ENCODE results near the gene CEP41.
"Not testable (repeated sequence)": the region's sequence is repeated elsewhere in the genome, so short reads cannot be mapped to it uniquely, and the experiment has no call there.

Gene CEP41

GRCh38 chr7:130376461-130376860 lies 64.4 kb downstream of the CEP41 start:
- H3K9me3 ChIP-seq (ENCODE audit: control insufficient read depth in 2 of 2, low read length in 2 of 2); H3K9ac ChIP-seq (ENCODE audit: low read depth in 1 of 2, low read length in 2 of 2); H3K27me3 ChIP-seq (ENCODE audit: control insufficient read depth in 2 of 2, insufficient read depth in 2 of 2, low read length in 2 of 2); H3K27ac ChIP-seq (ENCODE audit: low read depth in 2 of 2, low read length in 2 of 2); H3K36me3 ChIP-seq (ENCODE audit: control insufficient read depth in 2 of 2, insufficient read depth in 2 of 2, low read length in 2 of 2); H3K4me1 ChIP-seq (ENCODE audit: control insufficient read depth in 2 of 2, insufficient read depth in 2 of 2, low read length in 2 of 2); H3K4me3 ChIP-seq (ENCODE audit: low read length in 2 of 2): not testable (repeated sequence)

- Histone ChIP-seq H3K9me3 (ENCODE audit: control insufficient read depth in 2 of 2, low read length in 2 of 2) (no peaks in the 10 kb centered on the region), H3K9ac (ENCODE audit: low read depth in 1 of 2, low read length in 2 of 2) (no peak overlapping the region), H3K27ac (ENCODE audit: low read depth in 2 of 2, low read length in 2 of 2) (peak overlapping the region; percentile 70 to 75), H3K4me3 (ENCODE audit: low read length in 2 of 2) (no peak overlapping the region), H3K4me1 (ENCODE audit: control insufficient read depth in 2 of 2, insufficient read depth in 2 of 2, low read length in 2 of 2) (peaks cover 0 to 3% of the 10 kb centered on the region in 2 donors), H3K27me3 (ENCODE audit: control insufficient read depth in 2 of 2, insufficient read depth in 2 of 2, low read length in 2 of 2) (no peaks in the 10 kb centered on the region), H3K36me3 (ENCODE audit: control insufficient read depth in 2 of 2, insufficient read depth in 2 of 2, low read length in 2 of 2) (no peaks in the 10 kb centered on the region)
Observed at GRCh38 chr7:130374507-130374906, 66.3 kb downstream of the CEP41 start.

- Histone ChIP-seq H3K4me3 (ENCODE audit: low read length in 2 of 2) (no peak overlapping the region), H3K4me1 (ENCODE audit: control insufficient read depth in 2 of 2, insufficient read depth in 2 of 2, low read length in 2 of 2) (peaks cover 0 to 7% of the 10 kb centered on the region in 2 donors), H3K9me3 (ENCODE audit: control insufficient read depth in 2 of 2, low read length in 2 of 2) (no peaks in the 10 kb centered on the region), H3K27me3 (ENCODE audit: control insufficient read depth in 2 of 2, insufficient read depth in 2 of 2, low read length in 2 of 2) (no peaks in the 10 kb centered on the region), H3K27ac (ENCODE audit: low read depth in 2 of 2, low read length in 2 of 2) (peak overlapping the region; percentile 70 to 75), H3K9ac (ENCODE audit: low read depth in 1 of 2, low read length in 2 of 2) (no peak overlapping the region), H3K36me3 (ENCODE audit: control insufficient read depth in 2 of 2, insufficient read depth in 2 of 2, low read length in 2 of 2) (no peaks in the 10 kb centered on the region)
Observed at GRCh38 chr7:130372402-130373165, 68.2 kb downstream of the CEP41 start.

DNA sequence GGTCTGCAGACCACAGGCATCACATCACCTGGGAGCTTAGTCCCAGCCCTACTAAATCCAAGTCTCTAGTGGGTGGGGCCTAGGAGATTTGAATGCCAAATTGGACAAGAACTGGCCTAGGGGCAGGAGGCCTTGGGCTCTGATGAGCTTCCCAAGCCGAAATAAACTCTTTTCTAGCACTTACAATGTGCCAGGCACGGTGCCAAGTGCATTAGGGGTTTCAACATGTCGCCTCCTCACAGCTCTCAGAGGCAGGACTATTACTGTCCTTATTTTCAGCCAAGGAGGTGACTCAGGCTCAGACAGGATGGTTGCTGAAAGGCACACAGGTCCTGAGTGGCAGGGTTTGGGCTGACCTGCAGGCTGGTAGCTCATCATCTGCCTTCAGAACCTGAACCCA lies 69.8 kb downstream of the CEP41 start:
- Histone ChIP-seq H3K4me3 (ENCODE audit: low read length in 2 of 2) (no peak overlapping the region), H3K4me1 (ENCODE audit: control insufficient read depth in 2 of 2, insufficient read depth in 2 of 2, low read length in 2 of 2) (peaks cover 4 to 7% of the 10 kb centered on the region in 2 donors), H3K9me3 (ENCODE audit: control insufficient read depth in 2 of 2, low read length in 2 of 2) (no peaks in the 10 kb centered on the region), H3K9ac (ENCODE audit: low read depth in 1 of 2, low read length in 2 of 2) (no peak overlapping the region), H3K27ac (ENCODE audit: low read depth in 2 of 2, low read length in 2 of 2) (no peak overlapping the region), H3K27me3 (ENCODE audit: control insufficient read depth in 2 of 2, insufficient read depth in 2 of 2, low read length in 2 of 2) (no peaks in the 10 kb centered on the region), H3K36me3 (ENCODE audit: control insufficient read depth in 2 of 2, insufficient read depth in 2 of 2, low read length in 2 of 2) (no peaks in the 10 kb centered on the region)

DNA sequence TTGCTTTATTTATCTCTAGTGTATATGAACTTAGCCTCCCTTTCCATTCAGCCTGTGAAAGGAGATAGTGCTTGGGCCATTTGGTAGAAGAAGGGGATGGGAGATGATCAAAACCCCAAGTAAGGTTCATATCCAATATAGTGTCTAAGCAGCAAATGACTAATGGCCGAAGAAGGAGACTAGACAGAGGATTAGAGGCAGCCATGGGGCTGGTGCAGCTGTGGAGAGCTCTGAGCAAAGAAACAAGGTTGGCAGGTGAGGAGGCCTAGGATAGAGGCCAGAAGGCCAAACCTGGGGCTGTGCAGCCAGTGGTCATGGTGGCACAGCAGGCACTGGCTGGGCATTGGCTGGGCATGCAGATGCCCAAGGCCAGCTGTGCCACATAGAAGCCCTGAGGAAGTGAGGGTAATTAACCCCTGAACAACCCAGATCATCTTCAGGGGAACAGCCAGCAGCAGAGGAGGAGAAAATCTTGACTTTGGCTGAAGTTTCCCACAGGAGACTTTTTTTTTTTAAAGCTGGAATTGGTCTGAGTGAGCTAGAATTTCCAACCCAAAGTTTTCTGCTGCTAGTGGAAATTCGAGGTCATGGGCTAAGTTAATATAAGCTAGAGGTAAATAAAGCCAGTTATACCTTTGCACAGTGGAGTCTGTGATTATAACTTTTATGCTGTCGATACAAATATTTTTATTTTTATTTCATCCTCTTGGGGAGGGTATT lies 70.8 kb downstream of the CEP41 start:
- Histone ChIP-seq H3K9ac (ENCODE audit: low read depth in 1 of 2, low read length in 2 of 2) (no peak overlapping the region), H3K36me3 (ENCODE audit: control insufficient read depth in 2 of 2, insufficient read depth in 2 of 2, low read length in 2 of 2) (no peaks in the 10 kb centered on the region), H3K4me3 (ENCODE audit: low read length in 2 of 2) (no peak overlapping the region), H3K27ac (ENCODE audit: low read depth in 2 of 2, low read length in 2 of 2) (peak overlapping the region in 1 of 2 donors; percentile 1), H3K4me1 (ENCODE audit: control insufficient read depth in 2 of 2, insufficient read depth in 2 of 2, low read length in 2 of 2) (peaks cover 6 to 7% of the 10 kb centered on the region in 2 donors), H3K9me3 (ENCODE audit: control insufficient read depth in 2 of 2, low read length in 2 of 2) (no peaks in the 10 kb centered on the region), H3K27me3 (ENCODE audit: control insufficient read depth in 2 of 2, insufficient read depth in 2 of 2, low read length in 2 of 2) (no peaks in the 10 kb centered on the region)

GRCh38 chr7:130369110-130369711 lies 71.6 kb downstream of the CEP41 start:
- Histone ChIP-seq H3K27me3 (ENCODE audit: control insufficient read depth in 2 of 2, insufficient read depth in 2 of 2, low read length in 2 of 2) (no peaks in the 10 kb centered on the region), H3K4me1 (ENCODE audit: control insufficient read depth in 2 of 2, insufficient read depth in 2 of 2, low read length in 2 of 2) (peaks cover 6 to 7% of the 10 kb centered on the region in 2 donors), H3K9ac (ENCODE audit: low read depth in 1 of 2, low read length in 2 of 2) (no peak overlapping the region), H3K9me3 (ENCODE audit: control insufficient read depth in 2 of 2, low read length in 2 of 2) (no peaks in the 10 kb centered on the region), H3K27ac (ENCODE audit: low read depth in 2 of 2, low read length in 2 of 2) (peak overlapping the region; percentile 32 to 48), H3K36me3 (ENCODE audit: control insufficient read depth in 2 of 2, insufficient read depth in 2 of 2, low read length in 2 of 2) (no peaks in the 10 kb centered on the region), H3K4me3 (ENCODE audit: low read length in 2 of 2) (no peak overlapping the region)

GRCh38 chr7:130367836-130368746 lies 72.7 kb downstream of the CEP41 start:
- peaks cover 5 to 6% of the 10 kb centered on the region in 2 donors for H3K4me1 ChIP-seq (ENCODE audit: control insufficient read depth in 2 of 2, insufficient read depth in 2 of 2, low read length in 2 of 2)

DNA sequence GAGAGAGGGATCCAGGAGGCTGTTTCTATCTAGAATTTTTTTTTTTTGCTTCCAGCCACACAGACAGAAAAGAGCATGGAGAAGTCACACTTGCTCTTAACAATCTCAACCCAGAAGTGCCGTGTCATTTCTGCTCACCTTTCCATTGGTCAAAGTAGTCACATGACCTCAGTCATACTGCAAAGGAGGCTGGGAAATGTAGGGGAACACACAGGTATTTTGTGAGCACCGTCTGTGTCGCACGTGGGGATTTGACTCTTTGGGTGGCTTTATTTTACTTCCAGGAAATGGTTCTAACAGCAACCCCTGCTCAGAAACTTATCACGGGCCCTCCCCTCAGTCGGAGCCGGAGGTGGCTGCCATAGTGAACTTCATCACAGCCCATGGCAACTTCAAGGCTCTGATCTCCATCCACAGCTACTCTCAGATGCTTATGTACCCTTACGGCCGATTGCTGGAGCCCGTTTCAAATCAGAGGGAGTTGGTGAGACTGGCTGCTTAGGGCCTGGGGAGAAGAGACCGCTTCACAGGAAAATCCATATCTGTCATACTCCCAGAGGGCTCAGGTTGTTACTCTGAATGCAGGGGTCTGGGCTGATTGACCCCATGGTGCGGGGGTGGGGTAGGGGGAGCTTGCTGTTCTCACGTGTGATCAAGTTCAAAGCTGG lies 73.6 kb downstream of the CEP41 start:
- Histone ChIP-seq H3K9me3 (ENCODE audit: control insufficient read depth in 2 of 2, low read length in 2 of 2) (no peaks in the 10 kb centered on the region), H3K36me3 (ENCODE audit: control insufficient read depth in 2 of 2, insufficient read depth in 2 of 2, low read length in 2 of 2) (no peaks in the 10 kb centered on the region), H3K4me1 (ENCODE audit: control insufficient read depth in 2 of 2, insufficient read depth in 2 of 2, low read length in 2 of 2) (peaks cover 5 to 6% of the 10 kb centered on the region in 2 donors), H3K9ac (ENCODE audit: low read depth in 1 of 2, low read length in 2 of 2) (no peak overlapping the region), H3K4me3 (ENCODE audit: low read length in 2 of 2) (no peak overlapping the region), H3K27me3 (ENCODE audit: control insufficient read depth in 2 of 2, insufficient read depth in 2 of 2, low read length in 2 of 2) (no peaks in the 10 kb centered on the region), H3K27ac (ENCODE audit: low read depth in 2 of 2, low read length in 2 of 2) (no peak overlapping the region)

More at GRCh38 chr7:130367836-130368746, 72.7 kb downstream of the CEP41 start:
- Histone ChIP-seq H3K9ac (ENCODE audit: low read depth in 1 of 2, low read length in 2 of 2) (no peak overlapping the region), H3K4me3 (ENCODE audit: low read length in 2 of 2) (no peak overlapping the region), H3K27me3 (ENCODE audit: control insufficient read depth in 2 of 2, insufficient read depth in 2 of 2, low read length in 2 of 2) (no peaks in the 10 kb centered on the region), H3K36me3 (ENCODE audit: control insufficient read depth in 2 of 2, insufficient read depth in 2 of 2, low read length in 2 of 2) (no peaks in the 10 kb centered on the region), H3K9me3 (ENCODE audit: control insufficient read depth in 2 of 2, low read length in 2 of 2) (no peaks in the 10 kb centered on the region), H3K27ac (ENCODE audit: low read depth in 2 of 2, low read length in 2 of 2) (peak overlapping the region in 1 of 2 donors; percentile 48)

- H3K27ac ChIP-seq (ENCODE audit: low read depth in 2 of 2, low read length in 2 of 2) = no peak overlapping the region
- H3K4me3 ChIP-seq (ENCODE audit: low read length in 2 of 2) = no peak overlapping the region
- no peak overlapping the region for H3K9ac ChIP-seq (ENCODE audit: low read depth in 1 of 2, low read length in 2 of 2)
- no peaks in the 10 kb centered on the region for H3K36me3 ChIP-seq (ENCODE audit: control insufficient read depth in 2 of 2, insufficient read depth in 2 of 2, low read length in 2 of 2)
- H3K9me3 ChIP-seq (ENCODE audit: control insufficient read depth in 2 of 2, low read length in 2 of 2) = no peaks in the 10 kb centered on the region
- no peaks in the 10 kb centered on the region for H3K27me3 ChIP-seq (ENCODE audit: control insufficient read depth in 2 of 2, insufficient read depth in 2 of 2, low read length in 2 of 2)
- H3K4me1 ChIP-seq (ENCODE audit: control insufficient read depth in 2 of 2, insufficient read depth in 2 of 2, low read length in 2 of 2) = peaks cover 5 to 6% of the 10 kb centered on the region in 2 donors
Observed at GRCh38 chr7:130366564-130366963, 74.3 kb downstream of the CEP41 start.

All from mucosa of rectum (tissue), 2 donors.